Retinal pigment epithelial cell (primary cell): ENCODE measurements around the gene TNFRSF25.

ENCODE experiments used
- DNase-seq: peaks from one replicate; pipeline ENCODE4 v3.0.0-alpha.2; 2010; ENCODE audit warnings: low read depth
- H3K4me3 ChIP-seq: 2 replicates; pipeline ENCODE4 v1.5.1; 2011; ENCODE audit warnings: mild to moderate bottlenecking, low read length, control low read depth, moderate library complexity
- TF ChIP-seq, protein P1 (sequence below): conservative IDR thresholded peaks from 2 replicates; pipeline ENCODE4 v1.5.1; 2011; ENCODE audit warnings: low read depth, low read length, control low read depth, inconsistent platforms

Gene TNFRSF25, protein sequence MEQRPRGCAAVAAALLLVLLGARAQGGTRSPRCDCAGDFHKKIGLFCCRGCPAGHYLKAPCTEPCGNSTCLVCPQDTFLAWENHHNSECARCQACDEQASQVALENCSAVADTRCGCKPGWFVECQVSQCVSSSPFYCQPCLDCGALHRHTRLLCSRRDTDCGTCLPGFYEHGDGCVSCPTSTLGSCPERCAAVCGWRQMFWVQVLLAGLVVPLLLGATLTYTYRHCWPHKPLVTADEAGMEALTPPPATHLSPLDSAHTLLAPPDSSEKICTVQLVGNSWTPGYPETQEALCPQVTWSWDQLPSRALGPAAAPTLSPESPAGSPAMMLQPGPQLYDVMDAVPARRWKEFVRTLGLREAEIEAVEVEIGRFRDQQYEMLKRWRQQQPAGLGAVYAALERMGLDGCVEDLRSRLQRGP

DNA sequence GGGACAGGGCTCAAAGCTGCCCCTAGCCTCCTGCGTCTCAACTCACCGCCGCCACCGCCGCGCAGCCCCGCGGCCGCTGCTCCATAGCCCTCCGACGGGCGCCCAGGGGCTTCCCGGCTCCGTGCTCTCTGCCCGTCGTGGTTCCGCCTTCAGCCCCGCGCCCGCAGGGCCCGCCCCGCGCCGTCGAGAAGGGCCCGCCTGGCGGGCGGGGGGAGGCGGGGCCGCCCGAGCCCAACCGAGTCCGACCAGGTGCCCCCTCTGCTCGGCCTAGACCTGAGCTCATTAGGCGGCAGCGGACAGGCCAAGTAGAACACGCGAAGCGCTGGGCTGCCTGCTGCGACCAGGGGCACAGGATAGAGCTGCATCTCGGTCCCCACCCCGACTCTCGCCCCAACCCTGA is at the start of gene TNFRSF25:
TSS of gene TNFRSF25 (minus strand) at position 151 of the 400 bp plus-strand sequence. CDS start at position 85, 66 bp downstream.
- H3K4me3 ChIP-seq: no peak within 1 kb of the TSS
- TF ChIP-seq, protein P1, sequence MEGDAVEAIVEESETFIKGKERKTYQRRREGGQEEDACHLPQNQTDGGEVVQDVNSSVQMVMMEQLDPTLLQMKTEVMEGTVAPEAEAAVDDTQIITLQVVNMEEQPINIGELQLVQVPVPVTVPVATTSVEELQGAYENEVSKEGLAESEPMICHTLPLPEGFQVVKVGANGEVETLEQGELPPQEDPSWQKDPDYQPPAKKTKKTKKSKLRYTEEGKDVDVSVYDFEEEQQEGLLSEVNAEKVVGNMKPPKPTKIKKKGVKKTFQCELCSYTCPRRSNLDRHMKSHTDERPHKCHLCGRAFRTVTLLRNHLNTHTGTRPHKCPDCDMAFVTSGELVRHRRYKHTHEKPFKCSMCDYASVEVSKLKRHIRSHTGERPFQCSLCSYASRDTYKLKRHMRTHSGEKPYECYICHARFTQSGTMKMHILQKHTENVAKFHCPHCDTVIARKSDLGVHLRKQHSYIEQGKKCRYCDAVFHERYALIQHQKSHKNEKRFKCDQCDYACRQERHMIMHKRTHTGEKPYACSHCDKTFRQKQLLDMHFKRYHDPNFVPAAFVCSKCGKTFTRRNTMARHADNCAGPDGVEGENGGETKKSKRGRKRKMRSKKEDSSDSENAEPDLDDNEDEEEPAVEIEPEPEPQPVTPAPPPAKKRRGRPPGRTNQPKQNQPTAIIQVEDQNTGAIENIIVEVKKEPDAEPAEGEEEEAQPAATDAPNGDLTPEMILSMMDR: no peak
- DNase-seq: no peak

DNA sequence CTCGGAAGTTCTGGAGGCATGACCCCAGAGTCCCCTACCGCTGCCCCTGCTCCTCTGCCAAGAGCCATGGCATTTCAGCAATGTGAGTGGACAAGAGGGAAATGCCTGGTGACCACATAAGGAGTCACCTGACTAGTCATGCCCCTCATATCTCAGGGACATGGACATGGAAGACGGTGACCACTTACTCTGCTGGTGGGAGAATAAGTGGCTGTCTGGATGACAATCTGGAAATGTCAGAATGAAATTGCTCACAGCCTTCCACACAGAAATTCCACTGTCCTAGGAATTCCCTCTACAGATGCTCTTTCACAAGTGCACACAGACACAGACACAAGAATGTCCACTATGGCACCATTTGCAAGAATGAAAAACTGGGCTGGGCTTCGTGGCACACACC is 49.8 kb upstream of the TNFRSF25 start:
- no peak overlapping the region for H3K4me3 ChIP-seq
- no peak for DNase-seq

DNA sequence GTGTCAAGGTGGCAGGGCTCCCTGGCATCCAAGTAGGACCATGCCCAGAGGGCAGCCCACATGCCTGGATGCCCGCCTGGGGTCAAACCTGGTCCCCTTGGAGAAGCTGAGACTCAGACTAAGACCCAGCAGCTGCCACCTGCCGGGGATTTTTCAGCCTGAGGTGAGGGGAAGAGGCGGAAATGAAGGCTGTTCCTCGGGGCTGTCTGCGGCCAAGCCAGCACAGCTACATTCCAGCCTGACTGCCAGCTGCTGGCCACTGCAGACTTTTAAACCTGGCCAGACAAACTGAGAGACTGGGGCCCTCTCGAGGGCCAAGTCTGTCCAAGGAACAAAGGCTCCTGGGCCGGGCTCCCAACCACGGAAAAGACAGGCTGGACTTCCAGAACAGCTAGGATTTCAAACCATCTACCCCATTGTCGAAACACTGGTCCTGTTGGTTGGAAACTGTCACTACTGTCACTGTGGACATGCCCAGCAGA is 47.4 kb upstream of the TNFRSF25 start:
- no peak overlapping the region for H3K4me3 ChIP-seq
- no peak for DNase-seq
- TF ChIP-seq, protein P1: no peak

More for the DNA sequence above, 49.8 kb upstream of the TNFRSF25 start:
- TF ChIP-seq, protein P1: no peak

DNA sequence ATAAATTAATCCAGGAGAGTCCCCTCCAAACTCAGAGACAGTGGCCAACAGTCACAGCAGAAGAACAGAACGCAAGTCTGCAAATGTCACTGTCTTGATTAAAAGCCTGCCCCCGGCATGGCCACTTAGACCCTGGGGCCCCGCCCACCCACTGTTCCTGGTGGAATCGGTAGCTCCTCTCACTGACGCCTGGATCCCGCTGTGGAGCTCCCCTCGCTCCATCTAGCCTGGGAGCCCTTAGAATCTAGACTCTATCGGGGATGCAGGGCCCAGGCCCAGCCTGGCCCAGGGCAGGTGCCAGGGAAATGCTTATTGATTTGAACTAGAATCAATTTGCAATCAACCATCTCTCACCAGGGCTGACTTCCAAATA is 46.9 kb upstream of the TNFRSF25 start:
- TF ChIP-seq, protein P1: no peak
- H3K4me3 ChIP-seq: no peak overlapping the region
- DNase-seq: no peak

DNA sequence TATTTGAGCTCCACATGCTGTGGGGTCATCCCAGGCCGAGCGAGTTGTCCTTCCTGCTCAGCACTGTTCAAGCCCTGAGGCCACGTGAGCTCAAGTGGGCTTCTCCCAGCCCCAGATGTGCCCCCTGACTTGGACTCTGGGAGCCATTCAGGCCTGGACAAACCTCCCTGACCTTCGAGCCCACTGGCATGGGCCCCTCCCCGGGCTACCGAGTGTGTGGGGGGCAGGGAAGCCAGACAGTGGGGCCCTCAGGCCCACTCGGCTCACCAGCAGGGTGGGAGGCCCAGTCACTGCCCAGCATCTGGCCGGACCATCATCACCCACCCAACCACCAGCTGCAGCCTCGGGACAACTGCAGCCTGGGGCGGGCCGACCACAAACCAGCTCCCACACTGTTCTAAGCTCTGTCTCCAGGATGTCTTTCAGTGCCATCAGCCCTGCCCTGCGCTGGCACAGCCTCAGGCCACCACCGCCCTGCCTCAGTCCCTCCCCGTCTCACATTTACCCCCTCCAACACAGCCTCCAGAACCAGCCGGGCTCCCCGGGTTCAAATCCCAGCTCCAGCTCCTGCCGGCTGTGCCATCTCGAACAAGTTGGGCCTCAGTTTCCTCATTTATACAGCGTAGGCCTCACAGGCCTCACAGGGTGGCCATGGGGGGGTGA is 46.4 kb upstream of the TNFRSF25 start:
- H3K4me3 ChIP-seq: no peak overlapping the region
- no peak for DNase-seq
- TF ChIP-seq, protein P1: no peak

DNA sequence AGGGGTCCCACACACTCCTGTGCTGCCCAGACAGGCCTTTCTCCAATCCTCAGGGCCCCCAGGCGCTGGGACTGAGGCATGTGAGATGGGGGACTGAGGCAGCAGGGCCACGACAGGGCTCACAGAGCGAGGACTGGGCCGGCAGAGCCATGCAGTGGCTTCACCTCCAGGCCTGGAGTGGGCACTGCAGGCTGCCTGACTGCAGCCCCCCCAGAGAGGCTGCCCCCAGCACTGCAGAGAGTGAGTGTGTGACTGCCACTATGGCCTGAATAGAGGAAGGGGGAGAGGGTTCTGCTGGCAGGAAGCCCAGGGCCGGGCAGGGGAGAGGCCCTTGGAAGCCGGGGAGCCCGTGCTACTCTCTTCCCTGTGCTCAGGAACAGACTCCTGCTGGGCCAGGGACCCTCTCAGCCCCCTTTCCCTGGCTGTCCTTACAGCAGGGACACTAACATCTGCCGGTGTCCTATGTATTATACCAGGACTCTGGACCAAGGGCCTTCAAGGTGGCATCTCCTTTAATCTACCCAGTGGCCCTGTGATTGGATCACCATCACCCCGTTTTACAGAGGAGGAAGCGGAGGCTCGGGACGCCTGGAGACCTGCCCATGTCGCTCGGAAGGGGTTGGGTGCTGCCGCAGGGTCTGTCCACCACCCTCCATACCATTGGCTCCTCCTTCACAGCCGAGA is 45.7 kb upstream of the TNFRSF25 start:
- no peak for DNase-seq
- TF ChIP-seq, protein P1: no peak
- H3K4me3 ChIP-seq: no peak overlapping the region
